ENCODE measurements around the gene ZNF282.

GRCh38 chr7:149171892-149172533, 23.3 kb upstream of the ZNF282 start:
- TF ChIP-seq CTCF (IDR thresholded peaks at IDR 0.05; ENCODE audit: low read depth, low read length) (no peak), EZH2phosphoT487 (IDR thresholded peaks at IDR 0.05; ENCODE audit: low read depth) (no peak)

All from OCI-LY3 (cell line).